Cardiac septum (tissue), 1 donor: ENCODE data around the gene KLK8. TPM values are rescaled to one million over a fixed set of nuclear protein-coding genes. Genes with fewer than 3 reads are reported as not detected.

Experiments used
- DNase-seq: peaks from one replicate; pipeline ENCODE4 v3.0.0-alpha.2; 2020; ENCODE audit warnings: low spot score
- intact Hi-C: fragments of 100-400 bp; cut with DNase I; formaldehyde crosslinking; loops from one replicate; pipeline ENCODE4 v1.14.0; 2022
- total RNA-seq: library from RNA; stranded (reverse); fragmentation: NEBNext Ultra II Directional; extraction: Animal tissue kit (Norgen Biotek cat#: 25700); gene quantifications from one replicate; pipeline ENCODE4 v1.2.1, GENCODE V29; 2021
- donor health status: DM: no; HTN: no; CAD: no.

Gene KLK8
- total RNA-seq, 1 donor from 2014 or later: not detected

- intact Hi-C loops: no loop called here
- DNase-seq: no peak
These were observed 39.2 kb downstream of the KLK8 start for GRCh38 chr19:50962245-50962644.

- intact Hi-C loops: no loop called here
- DNase-seq: no peak
These were observed 41.5 kb downstream of the KLK8 start for GRCh38 chr19:50959731-50960500.

- no peak for DNase-seq
- intact Hi-C loops: no loop called here
These were observed 43.8 kb downstream of the KLK8 start for GRCh38 chr19:50957587-50957986.

- no peak for DNase-seq
- intact Hi-C loops: no loop called here
These were observed 48.5 kb downstream of the KLK8 start, which contains the start of gene KLK5 for GRCh38 chr19:50952910-50953309. Gene KLK5, minus strand, starts transcription at chr19:50953038. Its CDS starts 381 bp downstream, at chr19:50952657.

- DNase-seq: no peak
- intact Hi-C loops: no loop called here
These were observed 51.5 kb downstream of the KLK8 start for GRCh38 chr19:50949861-50950260.

GRCh38 chr19:50947123-50947522, 54.3 kb downstream of the KLK8 start:
- intact Hi-C loops: no loop called here
- DNase-seq: no peak

Other genes starting within 250 kb of the KLK8 start
- not detected for gene GPR32, start 231.1 kb downstream of the KLK8 start, total RNA-seq
- gene ACP4, start 211.2 kb downstream of the KLK8 start, total RNA-seq: not detected
- gene KLK1, start 177.8 kb downstream of the KLK8 start, total RNA-seq: not detected
- gene KLK15, start 168.0 kb downstream of the KLK8 start, total RNA-seq: not detected
- gene KLK3, start 146.7 kb downstream of the KLK8 start, total RNA-seq: not detected
- not detected for gene KLK2, start 128.2 kb downstream of the KLK8 start, total RNA-seq
- not detected for gene KLK4, start 90.2 kb downstream of the KLK8 start, total RNA-seq
- gene KLK5, start 48.6 kb downstream of the KLK8 start, total RNA-seq: not detected
- not detected for gene KLK6, start 32.0 kb downstream of the KLK8 start, total RNA-seq
- gene KLK7, start 17.7 kb downstream of the KLK8 start, total RNA-seq: not detected
- not detected for gene KLK10, start 18.1 kb upstream of the KLK8 start, total RNA-seq
- not detected for gene KLK11, start 25.0 kb upstream of the KLK8 start, total RNA-seq
- gene KLK12, start 33.4 kb upstream of the KLK8 start, total RNA-seq: not detected
- not detected for gene KLK13, start 63.5 kb upstream of the KLK8 start, total RNA-seq
- gene KLK14, start 81.3 kb upstream of the KLK8 start, total RNA-seq: 0.32 TPM
- 4.2 TPM for gene CTU1, start 106.8 kb upstream of the KLK8 start, total RNA-seq
- gene SIGLEC9, start 123.3 kb upstream of the KLK8 start, total RNA-seq: 1.4 TPM
- 0.70 TPM for gene SIGLEC7, start 140.7 kb upstream of the KLK8 start, total RNA-seq
- gene CD33, start 223.5 kb upstream of the KLK8 start, total RNA-seq: 1.4 TPM
- not detected for gene SIGLECL1, start 249.5 kb upstream of the KLK8 start, total RNA-seq